ENCODE data around the gene GNG14. TPM values are rescaled to one million over a fixed set of nuclear protein-coding genes. Genes with fewer than 3 reads are reported as not detected.
"Not testable (repeated sequence)": the region's sequence is repeated elsewhere in the genome, so short reads cannot be mapped to it uniquely, and the experiment has no call there.

The GNG14 gene
- not detected for total RNA-seq
- long read RNA-seq, result 0 reads

DNA sequence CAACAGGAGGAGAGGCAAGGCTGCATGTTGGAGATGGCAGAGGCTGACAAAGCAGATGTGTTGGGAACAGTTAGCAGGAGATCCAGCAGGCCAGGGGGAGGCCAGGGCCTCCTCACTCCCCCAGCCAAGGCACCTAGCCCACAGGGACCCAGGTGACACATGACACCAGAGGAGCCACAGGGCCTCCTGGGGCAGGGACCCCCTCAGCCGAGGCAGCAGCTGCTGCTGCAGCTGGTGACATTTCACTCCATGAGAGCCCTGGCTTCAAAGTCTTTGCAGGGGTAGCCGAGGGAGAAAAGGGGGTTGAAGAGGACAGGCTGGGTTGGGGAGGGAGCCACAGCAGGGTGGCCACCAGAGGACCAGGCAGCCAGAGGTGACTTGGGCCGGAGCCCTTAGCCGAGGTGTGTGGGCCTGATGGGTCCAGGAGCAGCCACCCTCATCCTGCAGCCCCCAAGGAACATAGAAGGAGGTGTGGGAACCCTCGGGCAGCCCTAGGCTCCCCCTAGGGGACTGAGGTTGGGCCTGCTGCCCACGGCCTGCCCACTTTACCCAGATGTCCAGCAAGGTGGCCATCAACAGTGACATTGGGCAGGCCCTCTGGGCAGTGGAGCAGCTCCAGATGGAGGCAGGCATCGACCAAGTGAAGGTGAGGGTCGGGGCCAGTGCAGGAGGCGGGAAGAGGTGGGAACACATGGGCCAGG lies at the start of gene GNG14:
TSS of gene GNG14 (plus strand) at position 503 of the 701 bp plus-strand sequence. CDS start at position 554, 51 bp downstream.
- DNase-seq (no peak), ATAC-seq (ENCODE audit: poor library complexity) (no peak)
- intact Hi-C loops (cut with DNase I), result no loop called here

DNA sequence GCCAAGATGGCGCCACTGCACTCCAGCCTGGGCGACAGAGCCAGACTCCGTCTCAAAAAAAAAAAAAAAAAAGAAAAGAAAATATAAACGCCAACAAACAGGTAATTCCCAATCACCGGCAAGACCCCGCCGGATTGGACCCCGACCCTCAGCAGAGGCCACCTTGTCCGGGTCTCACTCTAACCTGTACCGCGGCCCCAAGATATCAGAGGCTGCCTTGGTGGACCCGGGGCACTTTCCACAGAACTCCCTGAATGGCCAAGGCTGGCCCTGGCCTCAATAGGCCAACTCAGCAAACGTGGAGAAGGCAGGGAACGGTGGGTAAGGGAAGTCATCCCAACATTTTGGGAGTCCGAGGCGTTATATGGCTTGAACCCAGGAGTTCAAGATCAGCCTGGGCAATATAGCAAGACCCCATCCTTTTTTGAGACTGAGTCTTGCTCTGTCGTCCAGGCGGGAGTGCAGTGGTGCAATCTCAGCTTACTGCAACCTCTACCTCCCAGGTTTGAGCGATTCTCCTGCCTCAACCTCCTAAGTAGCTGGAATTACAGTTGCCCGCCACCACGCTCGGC lies 49.1 kb upstream of the GNG14 start:
- ATAC-seq (ENCODE audit: poor library complexity), result no peak
- intact Hi-C loops (cut with DNase I), result no loop called here
- DNase-seq, result no peak

DNA sequence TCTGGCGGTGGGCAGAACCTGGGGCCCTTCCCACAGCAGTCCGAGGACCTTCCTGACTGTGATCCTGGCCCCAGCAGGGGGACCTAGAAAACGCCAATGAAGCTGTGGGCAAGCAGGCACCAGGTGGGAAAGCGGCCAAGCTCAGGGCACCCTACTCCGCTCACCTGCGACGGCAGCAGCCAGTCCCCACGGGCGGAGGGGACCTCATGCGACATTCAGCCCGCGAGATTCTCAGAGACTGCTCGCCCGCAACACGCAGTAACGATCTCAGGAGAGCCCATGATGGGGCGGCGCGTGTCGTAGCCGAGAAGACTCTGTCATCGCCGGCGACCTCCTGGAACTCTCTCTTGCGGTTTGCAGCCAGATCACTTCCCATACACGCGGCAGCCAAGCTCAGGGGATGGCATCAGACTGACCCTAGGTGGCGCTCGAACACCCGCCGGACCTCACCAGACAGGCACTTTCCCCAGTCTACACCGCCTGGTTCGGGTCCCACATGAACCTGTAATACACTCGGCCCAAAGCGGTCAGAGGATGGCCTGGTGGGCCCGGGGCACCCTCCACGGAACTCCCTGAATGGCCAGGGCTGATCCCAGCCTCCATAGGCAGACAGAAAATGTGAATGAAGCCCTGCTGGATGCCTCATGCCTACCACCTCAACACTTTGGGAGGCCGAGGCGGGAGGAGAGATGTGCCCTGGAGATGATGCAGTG lies 47.7 kb upstream of the GNG14 start:
- DNase-seq (peak; percentile 91), ATAC-seq (ENCODE audit: poor library complexity) (peak; percentile 94)
- intact Hi-C loops (cut with DNase I), result no loop called here

DNA sequence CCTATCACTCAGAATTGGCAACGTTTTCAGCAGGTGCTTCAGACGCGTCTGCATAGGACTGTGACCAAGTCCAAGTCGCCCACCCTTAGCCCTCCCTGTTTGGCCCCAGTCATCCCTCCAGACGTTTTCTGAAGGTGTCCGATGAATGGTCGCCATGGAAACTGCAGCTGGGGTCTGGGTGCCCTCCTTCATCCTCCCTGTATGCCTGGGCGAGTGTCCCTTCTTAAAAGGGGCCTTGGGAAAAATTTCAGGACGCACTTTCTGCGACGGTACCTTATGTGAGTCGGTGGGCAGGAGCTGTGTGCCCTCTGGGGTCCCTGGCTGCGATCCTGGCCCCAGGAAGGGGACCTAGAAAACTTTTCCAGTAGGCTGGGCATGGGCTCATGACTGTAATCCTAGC lies 46.3 kb upstream of the GNG14 start:
- intact Hi-C loops (cut with DNase I), result no loop called here
- ATAC-seq (ENCODE audit: poor library complexity) (no peak), DNase-seq (no peak)

DNA sequence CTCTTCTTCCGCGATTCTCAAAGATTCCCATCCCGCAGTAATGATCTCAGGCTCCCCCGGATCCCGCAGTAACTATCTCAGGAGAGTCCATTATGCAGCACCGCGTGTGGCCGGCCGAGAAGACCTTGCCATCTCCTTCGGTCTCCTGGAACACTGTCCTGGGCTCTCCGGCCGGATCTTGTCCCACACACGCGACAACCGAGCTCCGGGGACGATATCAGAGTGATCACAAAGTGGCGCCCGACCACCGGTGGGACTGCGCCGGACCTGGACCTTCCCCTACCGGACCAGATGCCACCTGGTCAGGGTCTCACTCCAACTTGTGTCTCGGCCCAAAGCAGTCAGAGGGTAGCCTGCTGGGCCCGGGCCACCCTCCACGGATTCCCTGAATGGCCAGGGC lies 45.3 kb upstream of the GNG14 start:
- ATAC-seq (ENCODE audit: poor library complexity) (no peak), DNase-seq (no peak)
- intact Hi-C loops (cut with DNase I), result no loop called here

DNA sequence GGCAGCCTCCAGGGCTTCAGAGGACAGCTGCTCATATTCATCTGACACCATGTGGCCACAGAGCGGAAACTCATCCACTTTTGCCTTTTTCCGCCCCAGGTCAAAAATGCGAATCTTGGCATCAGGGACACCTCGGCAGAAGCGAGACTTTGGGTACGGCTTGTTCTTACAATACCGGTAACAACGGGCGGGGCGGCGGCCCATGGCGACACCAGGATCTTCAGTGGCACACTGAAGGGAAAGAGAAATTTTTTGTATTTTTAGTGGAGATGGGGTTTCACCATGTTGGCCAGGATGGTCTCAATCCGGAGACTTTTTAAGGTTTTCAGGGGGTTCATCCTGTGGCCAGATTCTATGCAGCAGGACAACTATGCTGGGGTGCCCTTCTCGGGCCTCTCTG lies 44.1 kb upstream of the GNG14 start:
- DNase-seq; intact Hi-C loops (cut with DNase I); ATAC-seq (ENCODE audit: poor library complexity): not testable (repeated sequence)

DNA sequence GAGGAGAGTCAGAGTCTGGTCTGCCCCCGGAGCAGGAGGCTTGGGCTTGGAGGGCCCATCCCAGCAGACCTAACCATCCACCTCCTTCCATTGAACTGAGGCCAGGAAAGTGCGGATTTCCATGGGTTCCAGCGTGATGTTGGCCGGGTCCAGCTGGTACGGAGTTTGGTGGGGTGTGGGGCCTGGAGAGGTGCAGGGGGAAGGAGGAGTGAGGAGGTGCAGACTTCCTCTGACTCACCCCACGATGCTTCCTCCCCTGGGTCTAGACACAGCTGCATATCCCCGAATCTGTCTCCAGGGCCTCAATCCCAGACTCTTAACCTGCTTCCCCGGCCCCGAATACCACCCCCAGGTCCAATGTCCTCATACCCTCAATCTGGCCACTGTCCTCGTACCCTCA lies 41.2 kb upstream of the GNG14 start:
- intact Hi-C loops (cut with DNase I), result no loop called here
- ATAC-seq (ENCODE audit: poor library complexity) (no peak), DNase-seq (no peak)

DNA sequence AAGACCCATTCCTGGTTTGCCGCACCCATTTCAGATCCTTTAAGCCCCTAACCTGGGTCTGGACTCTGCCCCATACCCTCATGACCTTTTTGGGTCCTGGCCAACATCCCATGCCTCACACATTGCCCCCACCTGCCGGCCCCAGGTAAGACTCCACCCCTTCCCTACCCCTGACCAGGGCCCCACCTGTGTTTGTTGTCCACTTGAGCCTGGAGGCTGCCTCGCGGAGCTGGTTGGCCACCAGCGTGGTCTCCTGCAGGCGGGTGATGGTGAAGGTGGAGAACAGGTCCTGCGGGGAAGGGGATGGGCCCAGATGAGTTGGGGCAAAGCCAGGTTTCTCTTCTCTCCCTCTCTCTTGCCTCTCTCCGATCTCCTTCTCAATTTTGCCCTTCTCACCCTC lies 40.8 kb upstream of the GNG14 start:
- intact Hi-C loops (cut with DNase I), result no loop called here
- DNase-seq, result no peak
- no peak for ATAC-seq (ENCODE audit: poor library complexity)

DNA sequence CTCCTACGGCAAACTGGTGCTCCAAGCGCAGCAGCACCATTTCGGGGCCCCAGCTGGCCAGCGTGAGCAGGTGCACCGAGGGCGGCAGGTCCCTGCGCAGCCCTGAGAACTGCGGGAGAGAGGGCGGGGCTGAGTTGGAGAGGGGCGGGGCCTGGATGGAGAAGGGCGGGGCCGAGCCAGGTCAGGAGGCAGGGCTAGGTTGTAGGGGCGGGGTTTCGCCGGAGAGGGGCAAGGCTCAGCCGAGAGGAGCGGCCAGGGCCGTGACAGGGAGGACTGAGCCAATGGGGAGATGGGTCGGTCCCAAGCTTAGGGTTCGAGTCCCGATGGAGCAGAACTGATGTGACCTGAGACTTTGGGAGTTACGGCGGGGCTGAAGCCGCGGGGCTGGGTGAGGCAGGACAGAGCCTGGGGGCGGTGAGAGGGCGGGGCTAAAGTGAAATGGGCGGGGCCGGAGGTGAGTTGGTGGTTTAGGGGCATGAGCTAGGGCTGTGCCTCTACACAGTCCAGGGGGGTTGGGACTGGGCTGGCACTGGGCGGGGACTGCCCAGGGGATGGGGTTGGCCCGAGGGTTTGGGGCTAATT lies 40.2 kb upstream of the GNG14 start:
- peak; percentile 89 for ATAC-seq (ENCODE audit: poor library complexity)
- intact Hi-C loops (cut with DNase I), result no loop called here
- DNase-seq, result peak; percentile 64

DNA sequence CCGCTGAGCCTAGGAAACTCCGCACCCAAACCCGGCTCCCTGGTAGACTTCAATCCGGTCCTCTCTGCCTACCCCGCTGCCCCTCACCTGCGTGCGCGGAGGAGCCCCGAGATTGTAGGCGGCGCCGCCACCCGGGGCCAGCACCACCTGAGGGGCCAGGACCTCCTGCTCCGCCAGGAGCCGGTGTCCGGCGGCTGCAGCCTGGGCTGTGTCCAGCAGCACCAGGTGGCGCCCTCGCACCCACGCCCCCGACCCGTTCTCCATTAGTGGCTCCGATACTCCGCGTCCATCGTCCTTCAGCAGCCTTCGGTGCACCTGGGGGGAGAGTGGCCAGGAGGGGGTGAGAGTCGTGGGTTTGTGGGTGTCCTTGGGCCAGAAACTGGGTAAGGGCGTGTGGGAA lies 39.7 kb upstream of the GNG14 start:
- ATAC-seq (ENCODE audit: poor library complexity) (peak; percentile 42), DNase-seq (no peak)
- intact Hi-C loops (cut with DNase I), result no loop called here

DNA sequence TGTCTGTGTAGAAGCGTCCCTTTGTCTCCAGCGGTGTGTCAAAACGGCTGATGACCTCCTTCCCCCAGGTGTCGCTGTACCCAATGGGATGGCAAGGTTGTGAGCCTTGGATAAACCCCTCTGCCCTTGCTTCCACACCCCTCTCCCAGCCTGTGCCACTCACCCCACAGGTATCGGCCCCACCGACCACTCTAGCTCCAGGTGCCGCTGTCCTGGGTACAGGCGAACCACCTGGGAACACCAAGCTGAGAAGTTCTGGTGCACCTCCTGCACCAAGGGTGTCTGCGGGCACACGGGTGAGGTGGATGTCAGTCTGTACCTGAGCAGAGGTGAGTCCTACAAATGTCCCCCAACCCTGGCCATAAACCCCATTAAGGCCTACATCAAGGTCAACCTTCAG lies 37.9 kb upstream of the GNG14 start:
- no peak for ATAC-seq (ENCODE audit: poor library complexity)
- intact Hi-C loops (cut with DNase I), result no loop called here
- no peak for DNase-seq

DNA sequence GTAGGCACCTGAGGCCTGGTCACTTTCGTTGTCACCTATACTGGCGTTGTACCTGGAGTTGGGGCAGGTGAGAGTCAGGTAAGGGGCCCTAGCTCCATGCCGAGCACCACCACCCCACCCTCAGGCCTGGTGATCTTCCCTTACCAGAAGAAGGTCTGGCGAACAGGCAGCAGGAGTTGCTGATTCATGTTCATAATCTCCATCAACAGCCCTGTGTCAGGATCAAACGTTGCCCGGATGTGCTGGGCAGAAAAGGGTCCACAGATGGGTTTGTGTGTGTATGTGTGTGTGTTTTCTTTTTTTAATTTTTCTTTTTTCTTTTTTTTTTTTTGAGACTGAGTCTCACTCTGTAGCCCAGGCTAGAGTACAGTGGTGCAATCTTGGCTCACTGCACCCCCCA lies 35.6 kb upstream of the GNG14 start:
- ATAC-seq (ENCODE audit: poor library complexity) (no peak), DNase-seq (no peak)
- intact Hi-C loops (cut with DNase I), result no loop called here

DNA sequence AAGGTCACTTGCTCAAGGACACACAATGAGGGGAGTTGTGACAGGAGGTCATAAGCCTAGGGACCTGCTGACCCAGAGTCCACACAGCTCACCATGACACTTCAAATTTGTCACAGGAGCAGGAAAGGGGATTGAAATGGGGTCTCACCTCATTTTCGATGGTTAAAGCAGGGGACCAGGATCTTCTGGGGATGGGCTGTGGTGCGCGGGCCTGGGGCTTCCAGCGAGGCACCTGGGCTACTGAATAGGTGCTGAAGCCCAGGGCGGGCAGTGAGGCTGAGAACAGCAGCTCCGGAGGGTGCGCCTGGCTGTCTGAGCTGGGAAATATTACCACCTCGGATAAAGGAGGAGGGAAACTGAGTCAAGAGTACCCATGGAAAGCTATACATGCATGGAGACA lies 32.3 kb upstream of the GNG14 start:
- intact Hi-C loops (cut with DNase I), result no loop called here
- no peak for DNase-seq
- no peak for ATAC-seq (ENCODE audit: poor library complexity)

DNA sequence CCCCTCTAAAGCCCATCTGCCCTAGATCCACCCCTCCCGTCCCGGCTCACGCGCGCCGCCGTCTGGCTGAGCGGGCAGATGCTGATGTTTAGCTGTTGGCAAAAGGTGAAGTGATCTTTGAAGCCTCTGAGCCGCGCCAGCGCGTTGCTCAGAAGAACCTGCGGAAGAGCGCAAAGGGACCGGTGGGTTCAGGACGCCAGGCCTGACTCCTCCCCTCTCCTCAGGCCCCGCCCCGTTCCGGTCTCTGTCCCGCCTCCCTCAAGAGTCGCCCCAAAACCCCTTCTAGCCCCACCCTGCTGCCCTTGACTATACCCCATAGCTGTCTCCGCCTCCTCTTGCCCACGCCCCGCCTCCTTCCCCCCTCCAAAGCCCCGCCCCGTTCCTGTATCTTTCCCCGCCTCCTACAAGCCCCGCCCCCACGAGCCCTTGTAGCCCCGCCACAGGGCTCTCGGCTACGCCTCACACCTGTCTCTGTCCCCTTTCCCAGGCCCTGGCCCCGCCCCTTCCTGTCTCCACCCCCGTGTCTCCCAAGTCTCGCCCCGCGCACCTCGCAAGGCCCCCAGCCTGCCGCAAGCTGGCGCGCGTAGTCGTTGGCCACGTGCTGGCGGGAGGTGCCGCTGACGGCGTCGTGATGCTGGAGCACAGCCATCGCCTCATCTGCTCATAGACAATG lies 30.8 kb upstream of the GNG14 start:
- intact Hi-C loops (cut with DNase I), result no loop called here
- DNase-seq (no peak), ATAC-seq (ENCODE audit: poor library complexity) (no peak)

DNA sequence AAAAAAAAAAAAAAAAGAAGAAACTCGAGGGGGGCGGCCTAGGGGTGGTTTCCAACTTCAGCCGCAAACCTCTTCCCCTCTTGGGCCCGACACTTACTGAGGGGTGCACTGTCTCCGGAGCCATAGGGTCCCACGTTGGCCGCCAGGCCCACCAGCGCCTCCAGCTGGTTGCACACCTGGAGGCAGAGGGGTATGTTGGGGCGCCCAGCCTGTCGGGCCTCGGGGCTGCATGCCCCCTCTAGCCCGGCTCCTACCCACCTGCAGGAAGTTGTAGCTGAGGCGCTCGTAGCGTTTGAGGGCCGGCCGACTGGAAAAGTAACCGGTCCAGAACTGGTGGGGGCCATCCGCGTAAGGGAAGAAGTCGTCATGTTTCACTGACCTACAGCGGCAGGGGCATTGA lies 29.8 kb upstream of the GNG14 start:
- intact Hi-C loops (cut with DNase I), result no loop called here
- DNase-seq (no peak), ATAC-seq (ENCODE audit: poor library complexity) (no peak)

DNA sequence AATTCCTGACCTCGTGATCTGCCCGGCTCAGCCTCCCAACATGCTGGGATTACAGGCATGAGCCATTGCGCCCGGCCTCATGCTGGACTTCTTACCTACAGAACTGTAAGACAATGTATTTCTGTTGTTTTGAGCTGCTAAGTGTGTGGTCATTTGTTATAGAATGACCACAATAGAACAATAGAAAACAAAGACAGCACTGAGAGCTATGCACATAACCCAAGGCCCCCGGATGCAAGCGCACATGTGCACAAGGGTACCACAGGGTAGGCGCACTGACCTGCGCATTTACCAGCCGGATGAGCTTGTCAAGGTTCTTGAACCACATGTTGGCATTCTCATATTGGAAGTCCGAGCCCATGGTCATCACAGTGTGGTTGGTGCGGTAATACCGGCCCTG lies 26.8 kb upstream of the GNG14 start:
- no peak for ATAC-seq (ENCODE audit: poor library complexity)
- DNase-seq, result no peak
- intact Hi-C loops (cut with DNase I), result no loop called here

DNA sequence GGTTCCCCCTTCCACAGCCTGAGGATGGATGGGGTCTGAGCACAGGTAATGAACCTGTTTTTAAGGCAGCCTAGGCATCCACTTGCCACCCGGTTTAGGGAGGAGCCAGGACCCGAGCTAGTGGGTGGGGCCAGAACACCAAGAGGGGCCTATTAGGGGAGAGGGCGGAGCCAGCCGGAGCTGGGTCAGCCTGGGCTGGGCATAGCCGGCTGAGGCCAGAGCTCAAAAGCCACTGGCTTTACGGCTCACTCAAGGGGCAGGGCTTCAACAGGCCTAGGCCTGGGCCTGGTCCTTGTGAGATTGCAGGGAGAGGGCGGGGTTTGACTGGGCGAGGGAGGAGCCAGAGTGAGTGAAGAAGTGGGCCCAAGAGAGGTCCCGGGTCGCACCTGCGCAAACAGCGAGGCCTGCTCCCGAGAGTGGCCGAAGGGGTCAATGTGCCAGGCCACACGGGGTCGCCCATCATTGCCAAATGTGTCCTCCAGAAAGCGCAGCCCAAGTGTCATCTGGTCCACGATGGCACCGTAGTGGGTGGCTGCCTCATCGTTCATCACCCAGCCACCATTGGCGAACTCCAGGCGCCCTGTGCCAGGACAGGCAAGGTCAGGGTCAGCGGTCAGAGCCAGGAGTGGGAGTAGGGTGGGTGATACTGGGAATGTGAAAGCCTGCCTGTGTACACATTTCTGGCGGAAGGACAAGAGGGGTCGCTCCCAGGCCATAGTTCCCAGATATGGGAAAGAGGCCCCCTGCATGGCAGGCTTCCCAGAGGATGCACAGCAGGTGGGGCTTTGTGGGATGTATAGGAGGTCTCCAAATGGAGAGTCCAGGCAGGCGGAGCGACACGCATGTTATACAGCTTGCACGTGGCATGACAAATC lies 23.2 kb upstream of the GNG14 start:
- DNase-seq (no peak), ATAC-seq (ENCODE audit: poor library complexity) (no peak)
- intact Hi-C loops (cut with DNase I), result no loop called here

DNA sequence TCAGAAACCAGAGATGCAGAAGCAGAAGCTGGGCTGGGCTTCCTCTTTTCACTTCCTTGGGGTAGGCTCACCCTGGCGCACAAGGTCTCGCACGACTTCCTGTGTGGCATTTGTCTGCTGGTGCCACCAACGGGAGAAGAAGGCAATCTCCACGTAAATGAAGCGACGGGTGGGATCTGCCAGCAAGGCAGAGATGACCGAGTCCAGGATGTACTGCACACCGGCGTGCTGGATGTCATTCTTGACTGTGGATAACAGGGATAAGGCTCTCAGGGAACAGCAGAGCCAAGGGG lies 22.6 kb upstream of the GNG14 start:
- intact Hi-C loops (cut with DNase I), result no loop called here
- DNase-seq (peak; percentile 75), ATAC-seq (ENCODE audit: poor library complexity) (no peak)

Data from Right ventricle myocardium superior (tissue), 1 donor.